Cardiac muscle cell (in vitro differentiated cells and primary cell): Measurements from ENCODE around the gene SLC29A2. TPM values are rescaled to one million over a fixed set of nuclear protein-coding genes. Genes with fewer than 3 reads are reported as not detected.

ENCODE experiments used
- DNase-seq, 2 donors: peaks; one replicate each; pipeline versions ENCODE4 v3.0.0 to v3.0.0-alpha.2; 2010 to 2017; ENCODE audit warnings: low read depth in 1 of 2, low spot score in 1 of 2
- H3K27ac ChIP-seq: fragments of 200-600 bp; sonication (generic); 2 replicates; pipeline ENCODE4 v1.5.1; 2016
- H3K27me3 ChIP-seq: fragments of 200-600 bp; sonication (generic); 2 replicates; pipeline ENCODE4 v1.6.0; 2016; ENCODE audit warnings: control low read depth
- H3K36me3 ChIP-seq: fragments of 200-600 bp; sonication (generic); 2 replicates; pipeline ENCODE4 v1.5.1; 2016; ENCODE audit warnings: control low read depth
- H3K4me1 ChIP-seq: fragments of 200-600 bp; sonication (generic); 2 replicates; pipeline ENCODE4 v1.8.1; 2017; ENCODE audit warnings: low read depth, mild to moderate bottlenecking, mixed run types
- H3K4me3 ChIP-seq: fragments of 200-600 bp; sonication (generic); 2 replicates; pipeline ENCODE4 v1.5.1; 2016; ENCODE audit warnings: mild to moderate bottlenecking
- H3K9me3 ChIP-seq: fragments of 200-600 bp; sonication (generic); 2 replicates; pipeline ENCODE4 v1.5.1; 2017; ENCODE audit warnings: low read depth, mild to moderate bottlenecking, control low read depth
- CTCF ChIP-seq: IDR thresholded peaks from 2 replicates; pipeline ENCODE4 v1.5.1; 2012; ENCODE audit warnings: low read depth, mild to moderate bottlenecking, low read length
- polyA plus RNA-seq: library from polyadenylated mRNA; unstranded; fragments of >200 nt; fragmentation: Nextera tagmentation; extraction: Ambion mirVana; gene quantifications from 2 replicates; pipeline ENCODE4 v1.2.1, GENCODE V29; 2016
- total RNA-seq: library from RNA; depleted of rRNA; stranded (reverse); fragments of >200 nt; gene quantifications from 2 replicates; pipeline ENCODE4 v1.2.3, GENCODE V29; 2016

Gene SLC29A2
- total and polyA plus RNA-seq, 2 experiments from 2014 or later = 36.8 to 50.2 TPM

- Histone ChIP-seq H3K9me3 (no peaks in the 10 kb centered on the region), H3K4me3 (no peak overlapping the region), H3K27ac (no peak overlapping the region), H3K27me3 (no peaks in the 10 kb centered on the region), H3K4me1 (peaks cover 14% of the 10 kb centered on the region), H3K36me3 (peaks cover 12% of the 10 kb centered on the region)
- TF ChIP-seq CTCF = no peak
- no peak for DNase-seq
Measured at GRCh38 chr11:66341502-66342126, 29.9 kb downstream of the SLC29A2 start.

- Histone ChIP-seq H3K4me3 (no peak overlapping the region), H3K36me3 (peaks cover 12% of the 10 kb centered on the region), H3K9me3 (no peaks in the 10 kb centered on the region), H3K4me1 (peaks cover 7% of the 10 kb centered on the region), H3K27me3 (no peaks in the 10 kb centered on the region), H3K27ac (no peak overlapping the region)
- no peak for TF ChIP-seq CTCF
- DNase-seq = no peak
Measured at GRCh38 chr11:66340596-66341501, 30.7 kb downstream of the SLC29A2 start.

GRCh38 chr11:66339686-66340483, 31.7 kb downstream of the SLC29A2 start:
- peaks cover 12% of the 10 kb centered on the region for H3K36me3 ChIP-seq
- DNase-seq = no peak
- TF ChIP-seq CTCF = no peak
- H3K4me3 ChIP-seq = no peak overlapping the region
- H3K9me3 ChIP-seq = no peaks in the 10 kb centered on the region
- H3K27me3 ChIP-seq = no peaks in the 10 kb centered on the region
- no peak overlapping the region for H3K27ac ChIP-seq
- H3K4me1 ChIP-seq = peaks cover 4% of the 10 kb centered on the region

- no peak overlapping the region for H3K4me3 ChIP-seq
- H3K9me3 ChIP-seq = no peaks in the 10 kb centered on the region
- no peak for TF ChIP-seq CTCF
- H3K4me1 ChIP-seq = peaks cover 4% of the 10 kb centered on the region
- DNase-seq = no peak
- H3K27ac ChIP-seq = no peak overlapping the region
- H3K27me3 ChIP-seq = no peaks in the 10 kb centered on the region
- H3K36me3 ChIP-seq = peaks cover 12% of the 10 kb centered on the region
Measured at GRCh38 chr11:66339162-66339675, 32.3 kb downstream of the SLC29A2 start.

- no peak overlapping the region for H3K4me3 ChIP-seq
- no peaks in the 10 kb centered on the region for H3K27me3 ChIP-seq
- no peak for TF ChIP-seq CTCF
- H3K36me3 ChIP-seq = peaks cover 12% of the 10 kb centered on the region
- H3K27ac ChIP-seq = no peak overlapping the region
- no peak for DNase-seq
- H3K9me3 ChIP-seq = no peaks in the 10 kb centered on the region
- H3K4me1 ChIP-seq = peaks cover 4% of the 10 kb centered on the region
Measured at GRCh38 chr11:66338276-66339161, 33.0 kb downstream of the SLC29A2 start.
